GM12878 (cell line): ENCODE measurements around the gene CCT4. TPM values are rescaled to one million over a fixed set of nuclear protein-coding genes. Genes with fewer than 3 reads are reported as not detected.

ENCODE experiments used
- polyA plus RNA-seq, 11 experiments: library from polyadenylated mRNA; depleted of rRNA in 4 of 11; unstranded in 6 of 11; stranded (reverse) in 5 of 11; fragments of >200 nt; fragmentation: Nextera tagmentation in 4 of 11; fragmentation: Illumina TruSeq in 1 of 11; extraction: Ambion mirVana in 4 of 11; extraction: Trizol in 1 of 11; gene quantifications; 1 replicate in 1 of 11; 2 replicates in 10 of 11; pipeline versions ENCODE4 v1.2.1 to v1.2.3, GENCODE V29; 2011 to 2016; ENCODE audit warnings: inconsistent platforms in 2 of 11, missing spikeins in 2 of 11, low read depth in 1 of 11
- small RNA-seq: library from RNA; depleted of rRNA; stranded (forward); fragments of <200 nt; gene quantifications from one replicate; pipeline ENCODE3, GENCODE V24; 2014
- total RNA-seq, 4 experiments: library from RNA; depleted of rRNA in 3 of 4; stranded (reverse); fragments of >200 nt in 3 of 4; fragmentation: Illumina TruSeq in 1 of 4; extraction: Trizol in 1 of 4; gene quantifications; 2 replicates each; pipeline versions ENCODE4 v1.2.1 to v1.2.3, GENCODE V29; 2013 to 2021
- TF ChIP-seq, protein P1 (sequence below): IDR thresholded peaks from 2 replicates; pipeline ENCODE4 v1.6.1; 2011; ENCODE audit warnings: mild to moderate bottlenecking, low read depth, low read length, moderate library complexity; ENCODE audit not compliant: insufficient replicate concordance

The CCT4 gene
- total and polyA plus RNA-seq, 10 of the 15 experiments (the other 5 are each of a cell fraction or from before 2014, with no cell fraction given): 76.6 to 320 (median 211) TPM

DNA sequence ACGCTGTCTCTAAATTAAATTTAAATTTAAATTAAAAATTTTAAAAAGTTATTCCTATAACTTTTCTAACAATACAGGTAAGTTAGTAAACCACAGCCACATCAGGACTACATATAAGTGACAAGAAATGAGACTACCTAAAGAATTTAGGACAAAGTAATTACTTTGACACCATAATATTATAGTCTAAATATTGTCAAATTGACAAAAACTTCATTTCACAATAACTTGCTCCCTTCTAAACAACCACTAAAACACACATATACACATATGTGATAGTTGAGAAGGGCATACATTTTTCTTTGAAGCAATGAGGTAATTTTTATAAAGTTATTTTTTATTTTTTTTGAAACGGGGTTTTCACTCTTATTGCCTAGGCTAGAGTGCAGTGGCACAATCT is 66.2 kb downstream of the CCT4 start (continued):
- TF ChIP-seq, protein P1, sequence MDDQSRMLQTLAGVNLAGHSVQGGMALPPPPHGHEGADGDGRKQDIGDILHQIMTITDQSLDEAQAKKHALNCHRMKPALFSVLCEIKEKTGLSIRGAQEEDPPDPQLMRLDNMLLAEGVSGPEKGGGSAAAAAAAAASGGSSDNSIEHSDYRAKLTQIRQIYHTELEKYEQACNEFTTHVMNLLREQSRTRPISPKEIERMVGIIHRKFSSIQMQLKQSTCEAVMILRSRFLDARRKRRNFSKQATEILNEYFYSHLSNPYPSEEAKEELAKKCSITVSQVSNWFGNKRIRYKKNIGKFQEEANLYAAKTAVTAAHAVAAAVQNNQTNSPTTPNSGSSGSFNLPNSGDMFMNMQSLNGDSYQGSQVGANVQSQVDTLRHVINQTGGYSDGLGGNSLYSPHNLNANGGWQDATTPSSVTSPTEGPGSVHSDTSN: no peak

Small RNAs within 50 kb of the gene (small RNA-seq; reads per million reads assigned to genes)
- gene RF00019: not detected

Other genes starting within 250 kb of the CCT4 start
- gene FAM161A, start 34.6 kb downstream of the CCT4 start, total RNA-seq (2014; rRNA removed): 5.8 and 7.5 TPM in 2 replicates
- 11.9 and 13.5 TPM in 2 replicates for gene FAM161A, start 34.6 kb downstream of the CCT4 start, total RNA-seq (2014; rRNA removed; fragmentation: Illumina TruSeq; extraction: Trizol)
- gene FAM161A, start 34.6 kb downstream of the CCT4 start, total RNA-seq (2021): 6.9 and 7.0 TPM in 2 replicates
- gene FAM161A, start 34.6 kb downstream of the CCT4 start, polyA plus RNA-seq (2011; rRNA removed): 2.2 and 3.3 TPM in 2 replicates
- 12.2 and 18.4 TPM in 2 replicates for gene FAM161A, start 34.6 kb downstream of the CCT4 start, polyA plus RNA-seq (2014; fragmentation: Illumina TruSeq; extraction: Trizol)
- gene FAM161A, start 34.6 kb downstream of the CCT4 start, polyA plus RNA-seq (2014; fragmentation: Nextera tagmentation; extraction: Ambion mirVana): 1 to 10 TPM; 4.3 to 5.4 TPM
- 9.7 and 10.7 TPM in 2 replicates for gene FAM161A, start 34.6 kb downstream of the CCT4 start, polyA plus RNA-seq (2014; rRNA removed)
- 10 to 100 TPM; 10.2 to 10.6 TPM for gene FAM161A, start 34.6 kb downstream of the CCT4 start, polyA plus RNA-seq (2016; fragmentation: Nextera tagmentation; extraction: Ambion mirVana)
- 39.7 and 42.8 TPM in 2 replicates for gene COMMD1, start 17.0 kb upstream of the CCT4 start, total RNA-seq (2014; rRNA removed)
- 50.3 and 52.4 TPM in 2 replicates for gene COMMD1, start 17.0 kb upstream of the CCT4 start, total RNA-seq (2014; rRNA removed; fragmentation: Illumina TruSeq; extraction: Trizol)
- gene COMMD1, start 17.0 kb upstream of the CCT4 start, total RNA-seq (2021): 40.8 and 48.2 TPM in 2 replicates
- 53.3 and 54.9 TPM in 2 replicates for gene COMMD1, start 17.0 kb upstream of the CCT4 start, polyA plus RNA-seq (2011; rRNA removed)
- 50.2 and 51.0 TPM in 2 replicates for gene COMMD1, start 17.0 kb upstream of the CCT4 start, polyA plus RNA-seq (2014; fragmentation: Illumina TruSeq; extraction: Trizol)
- gene COMMD1, start 17.0 kb upstream of the CCT4 start, polyA plus RNA-seq (2014; fragmentation: Nextera tagmentation; extraction: Ambion mirVana): 100 to 1,000 TPM; 190 to 210 TPM
- 45.9 and 54.1 TPM in 2 replicates for gene COMMD1, start 17.0 kb upstream of the CCT4 start, polyA plus RNA-seq (2014; rRNA removed)
- gene COMMD1, start 17.0 kb upstream of the CCT4 start, polyA plus RNA-seq (2016; fragmentation: Nextera tagmentation; extraction: Ambion mirVana): 10 to 100 TPM; 94.3 to 99.4 TPM